GM21423 (cell line): Measurements from ENCODE around the gene ADAM23.

Experiments
- ATAC-seq: cut with Tn5 transposase; IDR thresholded peaks from one replicate; pipeline ENCODE4 v1.9.1; 2021; ENCODE audit warnings: mild to moderate bottlenecking, moderate library complexity; ENCODE audit not compliant: unreplicated experiment

Gene ADAM23

DNA sequence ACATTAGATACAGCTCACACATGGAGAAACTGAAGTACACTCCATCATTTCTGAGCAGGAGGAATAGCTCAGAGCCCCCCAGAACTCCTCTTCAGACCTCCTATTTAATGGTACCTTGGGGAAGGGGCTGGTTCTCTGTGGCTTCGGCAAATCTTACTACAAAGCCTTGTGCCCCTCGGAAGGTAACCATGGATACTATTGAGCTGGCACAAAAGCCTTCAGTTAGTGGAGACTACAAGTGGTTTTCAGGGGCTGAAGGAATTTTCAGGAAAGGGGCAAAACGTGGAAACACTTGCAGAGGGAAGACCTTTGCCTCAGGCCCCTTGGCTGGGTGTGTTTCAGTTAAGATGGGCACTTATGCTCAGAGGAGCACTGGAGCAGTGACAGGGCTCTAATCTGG is 197.9 kb downstream of the ADAM23 start:
- no peak for ATAC-seq

DNA sequence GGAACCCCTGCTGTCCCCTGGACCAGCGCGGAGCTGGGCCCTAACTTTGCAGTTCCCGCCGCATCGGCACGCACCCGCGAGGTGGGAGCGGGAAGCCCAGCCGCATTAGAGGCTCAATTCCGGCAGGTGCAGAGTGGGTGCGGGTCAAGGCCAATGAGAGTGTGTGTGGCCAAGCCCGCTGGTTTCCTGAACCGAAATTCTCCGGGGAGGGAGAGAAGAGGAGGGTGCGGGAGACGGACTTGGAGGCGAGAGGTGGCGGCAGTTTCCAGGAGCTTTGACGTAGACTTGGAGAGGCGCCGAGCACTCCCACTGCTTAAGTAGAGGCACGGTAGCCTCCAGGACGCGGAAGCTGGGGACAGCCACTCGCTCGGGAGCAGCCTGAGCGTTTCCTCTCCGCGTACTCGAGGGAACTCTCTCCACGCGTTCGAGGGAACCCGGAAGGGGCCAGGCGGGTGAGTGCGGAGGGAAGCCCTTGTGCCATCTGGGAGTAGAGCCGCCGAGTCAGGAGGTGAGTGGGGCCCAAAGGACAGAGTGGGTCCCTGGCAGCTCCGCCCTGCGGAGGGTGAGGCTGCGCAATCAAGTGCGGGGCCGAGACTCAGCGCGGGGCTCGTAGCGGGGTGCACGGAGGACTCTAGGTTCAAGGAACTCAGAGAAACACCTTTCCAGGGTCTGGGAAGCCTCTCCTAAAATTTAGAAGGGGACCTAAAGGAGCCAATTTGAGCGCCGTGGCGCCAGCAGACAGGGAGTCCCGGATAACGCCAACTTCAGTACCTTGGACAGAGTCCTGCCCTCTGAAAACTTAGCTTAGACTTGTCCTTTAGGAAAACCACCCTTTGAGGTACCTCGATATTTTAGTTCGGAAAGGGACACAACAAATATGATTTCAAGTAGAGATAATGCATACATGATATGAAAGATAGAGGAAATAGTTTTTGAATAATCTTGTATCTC is 199.0 kb downstream of the ADAM23 start, which contains the start of gene FAM237A:
TSS of gene FAM237A (plus strand) at position 413 of the 951 bp plus-strand sequence. CDS start 1,750 bp downstream, outside the sequence.
- no peak for ATAC-seq

DNA sequence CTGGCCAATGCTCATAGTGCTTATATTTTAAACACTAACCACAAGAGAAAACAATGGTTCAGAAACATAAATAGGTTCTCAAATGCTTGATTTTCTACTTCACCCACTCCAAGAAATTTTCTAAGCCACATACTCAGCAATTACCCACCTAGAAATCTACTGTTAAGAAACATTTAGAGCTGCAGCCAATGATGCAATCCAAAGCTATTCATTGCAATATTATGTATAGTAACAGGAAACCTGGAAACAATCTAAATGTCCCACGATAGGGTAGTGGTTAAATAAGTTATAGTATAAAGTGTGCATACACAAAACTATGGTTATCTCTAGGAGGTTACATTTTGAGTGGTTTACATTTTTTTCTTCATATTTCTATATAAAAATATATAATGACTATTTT is 204.7 kb downstream of the ADAM23 start:
- no peak for ATAC-seq

DNA sequence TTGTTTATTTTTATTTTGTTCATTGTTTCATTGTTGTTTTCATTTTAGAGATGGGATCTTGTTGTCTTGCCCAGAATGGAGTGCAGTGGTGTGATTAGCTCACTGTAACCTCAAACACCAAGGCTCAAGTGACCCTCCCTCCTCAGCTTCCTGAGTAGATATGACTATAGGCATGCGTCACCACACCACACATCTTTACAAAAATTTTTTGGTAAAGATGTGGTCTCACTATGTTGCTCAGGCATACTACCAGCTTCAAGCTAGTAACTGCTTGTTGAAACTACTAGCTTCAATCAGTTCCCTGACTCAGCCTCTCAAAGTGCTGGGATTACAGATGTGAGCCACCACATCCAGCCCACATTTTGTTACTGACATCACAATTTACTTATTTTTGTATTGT is 213.8 kb downstream of the ADAM23 start:
- no peak for ATAC-seq

DNA sequence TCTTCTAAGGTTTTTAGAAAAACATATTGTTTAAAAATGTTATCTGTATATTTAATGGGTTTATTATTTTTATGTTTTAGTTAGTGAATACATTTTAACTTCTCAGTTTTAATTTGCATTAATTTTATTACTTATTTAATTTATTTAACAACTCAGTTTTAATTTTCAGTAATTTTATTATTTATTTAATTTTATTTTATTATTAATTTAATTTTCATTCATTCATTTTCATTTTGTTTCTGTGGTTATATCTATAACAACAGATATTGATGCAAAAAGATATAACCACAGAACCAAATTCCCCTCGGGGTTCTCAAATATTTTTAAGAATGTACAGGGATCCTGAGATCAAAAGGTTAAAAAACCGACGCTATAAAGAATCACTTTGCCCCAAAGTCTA is 221.9 kb downstream of the ADAM23 start:
- no peak for ATAC-seq
